CD4-positive, alpha-beta T cell treated with Interleukin-4 for 4 hours (primary cell): ENCODE data around the gene PRUNE2.

Experiments used
- DNase-seq: peaks from one replicate; pipeline ENCODE4 v3.0.0-alpha.2; 2020

The PRUNE2 gene

GRCh38 chr9:76561900-76562299 lies 344.0 kb downstream of the PRUNE2 start:
- no peak for DNase-seq
